HG03571 (cell line): ENCODE results near the gene UGT1A7.

Source experiments
- ATAC-seq: cut with Tn5 transposase; IDR thresholded peaks from one replicate; pipeline ENCODE4 v1.9.1; 2021; ENCODE audit not compliant: unreplicated experiment

The UGT1A7 gene

GRCh38 chr2:233760043-233760442, 78.3 kb downstream of the UGT1A7 start, which contains the start of gene UGT1A1:
TSS of gene UGT1A1 (plus strand) at chr2:233760270. CDS start at chr2:233760288, 18 bp downstream.
- ATAC-seq, result no peak

GRCh38 chr2:233761040-233761769, 79.5 kb downstream of the UGT1A7 start:
- no peak for ATAC-seq

DNA sequence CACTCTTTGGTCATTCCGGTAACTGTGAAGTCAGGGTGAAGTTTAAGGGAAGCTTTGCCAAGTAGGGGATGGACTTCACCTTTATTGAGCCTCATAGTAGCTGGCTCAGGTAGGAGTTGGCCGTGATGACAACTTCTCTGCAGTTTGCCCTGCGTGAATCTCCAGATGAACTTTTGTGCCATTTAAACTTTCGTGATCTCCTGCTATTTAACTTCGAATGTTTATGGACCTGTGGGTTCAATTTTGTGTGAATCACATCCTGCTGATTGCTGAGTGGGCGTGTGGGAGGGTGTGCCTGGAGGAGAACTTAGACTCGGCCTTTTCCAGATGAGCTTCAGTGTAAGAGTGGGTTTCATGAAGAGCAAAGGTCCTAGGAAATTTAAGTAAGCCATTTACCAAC, 82.6 kb downstream of the UGT1A7 start:
- no peak for ATAC-seq

- no peak for ATAC-seq
These were observed 83.1 kb downstream of the UGT1A7 start for GRCh38 chr2:233764761-233765160.

GRCh38 chr2:233766416-233766815, 84.7 kb downstream of the UGT1A7 start:
- no peak for ATAC-seq

DNA sequence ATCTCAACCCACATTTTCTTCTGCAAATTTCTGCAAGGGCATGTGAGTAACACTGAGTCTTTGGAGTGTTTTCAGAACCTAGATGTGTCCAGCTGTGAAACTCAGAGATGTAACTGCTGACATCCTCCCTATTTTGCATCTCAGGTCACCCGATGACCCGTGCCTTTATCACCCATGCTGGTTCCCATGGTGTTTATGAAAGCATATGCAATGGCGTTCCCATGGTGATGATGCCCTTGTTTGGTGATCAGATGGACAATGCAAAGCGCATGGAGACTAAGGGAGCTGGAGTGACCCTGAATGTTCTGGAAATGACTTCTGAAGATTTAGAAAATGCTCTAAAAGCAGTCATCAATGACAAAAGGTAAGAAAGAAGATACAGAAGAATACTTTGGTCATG, 86.4 kb downstream of the UGT1A7 start:
- no peak for ATAC-seq

- ATAC-seq, result no peak
These were observed 87.6 kb downstream of the UGT1A7 start for GRCh38 chr2:233769260-233769659.

DNA sequence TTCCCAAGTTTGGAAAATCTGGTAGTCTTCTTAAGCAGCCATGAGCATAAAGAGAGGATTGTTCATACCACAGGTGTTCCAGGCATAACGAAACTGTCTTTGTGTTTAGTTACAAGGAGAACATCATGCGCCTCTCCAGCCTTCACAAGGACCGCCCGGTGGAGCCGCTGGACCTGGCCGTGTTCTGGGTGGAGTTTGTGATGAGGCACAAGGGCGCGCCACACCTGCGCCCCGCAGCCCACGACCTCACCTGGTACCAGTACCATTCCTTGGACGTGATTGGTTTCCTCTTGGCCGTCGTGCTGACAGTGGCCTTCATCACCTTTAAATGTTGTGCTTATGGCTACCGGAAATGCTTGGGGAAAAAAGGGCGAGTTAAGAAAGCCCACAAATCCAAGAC, 90.5 kb downstream of the UGT1A7 start:
- no peak for ATAC-seq

DNA sequence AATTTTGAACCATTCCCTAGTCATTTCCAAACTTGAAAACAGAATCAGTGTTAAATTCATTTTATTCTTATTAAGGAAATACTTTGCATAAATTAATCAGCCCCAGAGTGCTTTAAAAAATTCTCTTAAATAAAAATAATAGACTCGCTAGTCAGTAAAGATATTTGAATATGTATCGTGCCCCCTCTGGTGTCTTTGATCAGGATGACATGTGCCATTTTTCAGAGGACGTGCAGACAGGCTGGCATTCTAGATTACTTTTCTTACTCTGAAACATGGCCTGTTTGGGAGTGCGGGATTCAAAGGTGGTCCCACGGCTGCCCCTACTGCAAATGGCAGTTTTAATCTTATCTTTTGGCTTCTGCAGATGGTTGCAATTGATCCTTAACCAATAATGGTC, 90.9 kb downstream of the UGT1A7 start:
- ATAC-seq, result no peak

GRCh38 chr2:233773854-233774253, 92.2 kb downstream of the UGT1A7 start:
- ATAC-seq, result no peak

DNA sequence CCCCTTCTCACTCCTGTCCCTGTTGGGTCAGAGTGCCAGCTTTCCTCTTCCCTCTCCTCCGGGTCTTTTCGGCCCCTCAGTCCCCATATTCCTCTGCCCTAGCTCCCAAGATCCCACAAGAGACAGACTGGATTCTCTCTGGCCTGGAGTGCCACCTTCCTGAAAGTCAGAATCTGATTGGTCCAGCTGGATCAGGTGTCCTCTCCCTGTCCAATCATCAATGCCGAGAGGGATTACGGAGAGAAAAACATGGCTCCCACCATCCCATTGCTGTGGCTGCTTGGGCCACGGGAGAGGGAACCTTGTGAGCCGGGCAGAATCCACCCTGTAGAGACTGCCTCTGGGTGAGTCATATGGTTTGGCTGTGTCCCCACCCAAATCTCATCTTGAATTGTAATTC, 93.7 kb downstream of the UGT1A7 start:
- ATAC-seq, result no peak

- no peak for ATAC-seq
These were observed 96.3 kb downstream of the UGT1A7 start, which contains the start of gene MROH2A for GRCh38 chr2:233778030-233778429. TSS of gene MROH2A (plus strand) at chr2:233778330. CDS start at chr2:233779359, 1,029 bp downstream.

GRCh38 chr2:233779722-233780121, 98.0 kb downstream of the UGT1A7 start:
- no peak for ATAC-seq

- ATAC-seq, result no peak
These were observed 99.1 kb downstream of the UGT1A7 start for GRCh38 chr2:233780771-233781170.

DNA sequence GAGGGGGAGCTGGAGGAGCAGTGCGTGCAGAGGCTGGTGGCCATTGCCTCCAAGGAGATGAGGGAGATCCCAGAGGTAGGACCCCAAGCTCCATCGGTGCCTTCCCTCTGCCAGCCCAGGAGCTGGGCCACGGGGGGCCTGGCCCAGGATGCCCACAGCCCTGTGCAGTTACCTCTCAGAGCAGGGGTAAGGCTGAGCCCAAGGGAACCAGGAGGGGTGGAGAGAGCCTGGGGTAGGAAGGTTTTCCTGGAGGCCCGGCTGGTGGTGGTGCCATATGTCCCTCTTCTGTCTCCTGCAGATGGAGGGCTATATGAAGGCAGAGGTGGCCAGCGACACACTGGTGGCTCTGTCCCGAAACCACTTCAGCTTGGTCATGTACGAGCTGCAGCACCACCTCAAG, 107.9 kb downstream of the UGT1A7 start:
- no peak for ATAC-seq

DNA sequence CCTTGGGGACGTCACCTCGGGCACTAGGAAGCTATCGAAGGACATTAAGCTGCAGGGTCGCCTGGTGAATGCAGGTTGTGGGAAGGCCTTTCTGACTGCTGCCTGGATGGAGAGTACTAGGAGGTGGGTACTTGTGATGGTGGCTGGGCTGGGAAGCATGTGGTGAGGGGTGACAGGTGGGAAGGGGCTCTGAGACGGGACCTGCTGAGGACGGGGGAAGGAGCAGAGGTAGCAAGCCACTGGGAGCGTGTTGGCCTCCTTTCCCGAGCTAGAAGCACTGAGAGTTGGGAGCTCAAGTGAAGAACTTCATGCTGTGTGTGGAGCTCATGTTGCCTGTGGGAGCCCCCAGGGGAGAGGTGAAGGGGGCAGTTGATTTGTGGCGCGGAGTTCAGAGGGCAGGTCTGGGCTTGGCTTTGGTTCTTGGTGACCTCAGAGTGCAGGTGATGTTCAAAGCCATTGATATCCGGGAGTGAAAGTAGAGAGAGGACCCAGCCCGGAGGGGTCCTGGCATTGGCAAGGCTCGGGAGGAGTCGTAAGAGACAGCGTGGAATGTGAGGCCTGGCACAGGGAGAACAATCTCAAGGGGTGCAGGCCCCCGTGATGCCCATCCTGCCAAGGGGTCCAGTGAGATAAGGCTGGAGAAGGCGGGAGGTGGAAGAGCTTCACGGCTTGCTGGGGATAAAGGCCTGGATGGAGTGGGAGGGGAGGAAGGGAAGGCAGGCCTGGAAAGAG, 109.6 kb downstream of the UGT1A7 start:
- no peak for ATAC-seq

- no peak for ATAC-seq
These were observed 110.2 kb downstream of the UGT1A7 start for GRCh38 chr2:233791883-233792329.

DNA sequence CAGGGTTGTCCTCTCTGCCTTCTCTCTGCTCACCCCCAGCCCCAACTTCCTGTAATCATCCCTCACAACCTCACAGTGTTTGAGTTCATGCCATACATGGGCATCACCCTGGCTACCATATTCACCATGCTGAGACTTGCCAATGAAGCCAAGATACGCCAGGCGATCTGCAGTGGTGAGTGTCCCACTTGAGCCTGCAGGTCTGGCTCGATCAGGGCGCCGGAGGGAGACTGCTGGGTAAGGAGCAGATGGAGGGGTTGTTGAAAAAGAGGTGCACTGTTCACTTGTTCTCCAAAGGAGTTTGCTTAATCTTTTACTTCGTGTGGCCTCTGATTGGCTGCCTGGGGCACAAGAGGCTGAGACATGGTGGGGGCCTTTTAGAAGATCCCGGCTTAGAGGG, 111.0 kb downstream of the UGT1A7 start:
- ATAC-seq, result no peak

GRCh38 chr2:233793465-233794127, 111.9 kb downstream of the UGT1A7 start:
- no peak for ATAC-seq

DNA sequence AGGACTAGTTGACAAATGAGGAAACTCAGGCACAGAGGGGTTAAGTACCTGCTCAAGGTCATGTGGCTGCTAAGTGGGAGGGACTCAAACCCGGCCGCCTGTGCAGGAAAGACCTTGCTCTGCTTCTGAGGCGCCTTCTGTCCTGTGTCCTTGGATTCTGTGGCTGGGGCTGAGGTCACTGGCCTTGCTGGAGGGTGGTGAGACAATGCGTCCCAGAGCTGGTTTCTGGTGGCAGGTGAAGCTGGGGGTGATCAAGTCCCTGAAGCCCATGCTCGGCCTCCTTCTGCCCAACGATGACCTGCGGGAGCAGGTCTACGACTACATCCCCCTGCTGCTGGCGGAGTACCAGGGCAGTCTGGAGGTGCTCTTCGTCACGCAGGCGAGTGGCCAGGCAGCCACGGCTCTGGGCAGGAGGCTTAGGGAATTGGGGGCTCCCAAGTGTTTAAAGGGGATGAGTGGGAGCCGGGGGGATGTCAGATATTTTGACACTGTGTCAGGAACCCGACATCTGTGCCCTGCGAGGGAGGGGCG, 112.5 kb downstream of the UGT1A7 start:
- ATAC-seq, result no peak

- no peak for ATAC-seq
These were observed 114.1 kb downstream of the UGT1A7 start for GRCh38 chr2:233795735-233796171.
